Embryonic facial prominence (tissue), 1 donor: ENCODE results near the gene TCF19.
"Not testable (repeated sequence)": the region's sequence is repeated elsewhere in the genome, so short reads cannot be mapped to it uniquely, and the experiment has no call there.

Experiments
- DNase-seq: peaks from one replicate; pipeline ENCODE4 v3.0.0-alpha.2; 2016; ENCODE audit errors: extremely low spot score

TCF19 gene

GRCh38 chr6:31179896-31180295 is 21.5 kb downstream of the TCF19 start:
- DNase-seq = no peak

DNA sequence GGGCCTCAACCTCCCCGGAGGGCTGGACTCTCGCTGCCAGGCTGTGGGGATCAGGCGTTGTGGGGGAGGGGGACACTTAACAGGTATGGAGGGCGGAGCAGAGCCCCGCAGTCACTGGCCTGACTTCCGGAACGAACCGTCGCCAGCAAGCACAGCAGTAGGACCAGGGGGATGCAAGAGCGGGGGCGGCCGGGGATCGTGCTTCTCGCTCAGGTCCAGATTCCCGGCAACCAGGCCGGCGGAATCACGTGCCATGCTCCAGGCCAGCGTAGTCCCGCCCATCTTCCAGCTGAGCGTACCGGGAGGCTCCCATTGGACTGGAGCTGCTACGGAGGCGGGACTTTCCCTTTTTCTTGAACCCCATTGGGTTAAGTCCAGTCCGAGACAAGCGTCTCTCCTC is 22.1 kb downstream of the TCF19 start:
- DNase-seq = no peak

DNA sequence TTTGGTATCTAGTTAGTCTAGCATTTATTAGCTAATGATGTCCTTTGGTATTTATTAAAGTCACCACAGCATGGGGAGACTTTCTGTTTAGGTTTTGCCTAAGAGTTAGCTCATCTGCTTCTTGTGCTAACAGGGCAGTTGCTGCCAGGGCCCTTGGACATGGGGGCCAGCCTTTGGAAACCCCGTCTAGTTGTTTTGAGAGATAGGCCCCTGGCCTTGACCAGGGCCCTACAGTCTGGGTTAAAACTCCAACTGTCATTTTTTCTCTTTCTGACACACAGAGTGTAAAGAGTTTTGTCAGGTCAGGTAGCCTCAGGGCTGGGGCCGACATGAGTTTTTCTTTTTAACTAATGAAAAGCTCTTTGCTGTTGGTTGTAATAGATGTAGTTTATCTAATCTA is 24.9 kb downstream of the TCF19 start:
- not testable (repeated sequence) for DNase-seq

- DNase-seq = not testable (repeated sequence)
Observed at GRCh38 chr6:31183859-31184258, 25.5 kb downstream of the TCF19 start.

GRCh38 chr6:31185695-31186051 is 27.3 kb downstream of the TCF19 start:
- DNase-seq = not testable (repeated sequence)

DNA sequence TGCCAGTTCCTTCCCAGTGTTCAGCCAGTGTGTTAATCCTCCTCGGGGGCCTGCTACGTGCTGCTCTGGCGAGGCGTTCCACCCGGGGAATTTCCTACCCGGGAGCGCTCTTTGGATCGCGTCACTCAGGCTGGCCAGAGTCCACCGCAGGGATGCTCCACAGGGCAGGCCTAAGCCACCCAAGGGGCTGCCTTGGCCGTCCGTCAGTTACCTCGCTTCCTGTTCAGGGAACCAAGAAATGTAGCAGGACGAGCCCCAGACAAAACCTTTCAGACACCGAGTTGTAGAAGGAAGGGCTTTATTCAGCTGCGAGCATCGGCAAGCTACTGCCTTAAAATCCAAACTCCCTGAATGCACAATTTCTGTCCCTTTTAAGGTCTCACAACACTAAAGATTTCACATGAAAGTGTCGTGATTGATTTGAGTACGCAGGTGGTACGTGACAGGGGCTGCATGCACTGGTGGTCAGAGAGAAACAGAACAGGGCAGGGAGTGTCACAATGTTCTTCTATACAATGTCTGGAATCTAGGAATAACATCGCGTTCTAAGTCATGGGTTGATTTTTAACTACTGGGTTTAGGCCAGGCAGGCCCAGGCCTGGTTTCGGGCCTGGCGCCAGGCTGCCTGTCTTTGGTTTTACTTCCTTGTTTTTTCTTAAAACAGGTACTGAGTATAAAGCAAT is 27.8 kb downstream of the TCF19 start:
- DNase-seq = no peak

DNA sequence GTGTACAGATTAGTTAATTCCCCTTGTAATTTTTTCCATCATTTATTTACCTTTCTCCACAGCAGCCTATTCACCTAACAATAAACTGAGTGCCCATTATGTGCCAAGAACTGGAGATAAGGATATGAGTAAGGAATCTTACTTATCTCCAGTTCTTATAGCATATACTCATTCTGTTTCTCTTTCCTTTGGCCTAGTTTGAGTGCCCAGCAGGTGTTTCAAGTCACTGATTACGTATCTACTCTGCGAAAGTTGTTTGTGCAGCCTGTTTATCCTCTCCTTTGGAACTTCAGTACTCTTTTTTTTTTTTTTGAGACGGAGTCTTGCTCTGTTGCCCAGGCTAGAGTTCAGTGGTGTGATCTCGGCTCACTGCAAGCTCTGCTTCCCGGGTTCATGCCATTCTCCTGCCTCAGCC is 29.4 kb downstream of the TCF19 start:
- DNase-seq = no peak

DNA sequence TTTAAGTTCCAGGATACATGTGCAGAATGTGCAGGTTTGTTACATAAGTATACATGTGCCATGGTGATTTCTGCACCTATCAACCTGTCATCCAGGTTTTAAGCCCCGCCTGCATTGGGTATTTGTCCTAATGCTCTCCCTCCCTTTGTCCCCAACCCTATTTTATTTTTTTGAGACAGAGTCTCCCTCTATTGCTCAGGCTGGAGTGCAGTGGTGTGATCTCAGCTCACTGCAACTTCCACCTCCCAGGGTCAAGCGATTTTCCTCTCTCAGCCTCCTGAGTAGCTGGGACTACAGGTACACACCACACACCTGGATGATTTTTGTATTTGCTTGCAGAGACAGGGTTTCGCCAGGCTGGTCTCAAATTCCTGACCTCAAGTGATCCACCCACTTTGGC is 30.8 kb downstream of the TCF19 start:
- not testable (repeated sequence) for DNase-seq

- DNase-seq = no peak
Observed at GRCh38 chr6:31190488-31190887, 32.1 kb downstream of the TCF19 start.

DNA sequence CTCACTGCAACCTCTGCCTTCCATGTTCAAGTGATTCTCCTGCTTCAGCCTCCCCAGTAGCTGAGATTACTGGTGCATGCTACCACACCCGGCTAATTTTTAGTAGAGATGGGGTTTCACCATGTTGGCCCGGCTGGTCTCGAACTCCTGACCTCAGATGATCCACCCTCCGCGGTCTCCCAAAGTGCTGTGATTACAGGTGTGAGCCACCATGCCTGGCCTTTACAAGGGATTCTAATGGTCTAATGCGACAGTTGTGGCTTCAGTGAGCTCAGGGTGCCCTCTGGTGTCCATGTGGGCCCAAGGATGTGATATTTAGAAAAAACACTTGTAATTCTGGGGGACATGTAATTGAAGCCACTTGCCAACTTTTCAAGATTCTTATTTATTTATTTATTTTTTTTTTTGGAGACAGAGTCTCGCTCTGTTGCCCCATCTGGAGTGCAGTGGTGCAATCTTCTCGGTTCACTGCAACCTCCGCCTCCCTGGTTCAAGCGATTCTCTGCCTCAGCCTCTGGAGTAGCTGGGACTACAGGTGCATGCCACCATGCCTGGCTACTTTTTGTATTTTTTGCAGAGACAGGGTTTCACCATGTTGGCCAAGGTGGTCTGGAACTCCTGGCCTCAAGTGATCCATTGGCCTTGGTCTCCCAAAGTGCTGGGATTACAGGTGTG is 34.2 kb downstream of the TCF19 start:
- DNase-seq = not testable (repeated sequence)

DNA sequence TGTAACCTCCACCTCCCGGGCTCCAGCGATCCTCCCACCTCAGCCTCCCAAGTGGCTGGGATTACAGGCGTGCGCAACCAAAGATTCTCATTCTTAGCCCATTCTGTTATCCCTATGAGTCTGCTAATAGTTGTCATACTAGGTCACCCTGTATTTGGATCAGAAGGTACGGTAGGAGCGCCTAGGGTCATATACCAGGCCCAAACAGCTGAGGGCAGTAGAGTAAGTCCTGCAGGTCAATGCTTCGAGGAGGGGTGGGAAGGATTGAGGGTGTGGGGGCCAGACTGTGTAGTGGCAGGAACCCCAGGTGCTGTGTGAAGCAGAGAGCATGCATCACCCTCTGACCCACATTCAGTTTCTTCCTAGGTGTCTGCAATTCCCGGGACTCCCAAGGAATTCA is 34.8 kb downstream of the TCF19 start:
- DNase-seq = no peak

DNA sequence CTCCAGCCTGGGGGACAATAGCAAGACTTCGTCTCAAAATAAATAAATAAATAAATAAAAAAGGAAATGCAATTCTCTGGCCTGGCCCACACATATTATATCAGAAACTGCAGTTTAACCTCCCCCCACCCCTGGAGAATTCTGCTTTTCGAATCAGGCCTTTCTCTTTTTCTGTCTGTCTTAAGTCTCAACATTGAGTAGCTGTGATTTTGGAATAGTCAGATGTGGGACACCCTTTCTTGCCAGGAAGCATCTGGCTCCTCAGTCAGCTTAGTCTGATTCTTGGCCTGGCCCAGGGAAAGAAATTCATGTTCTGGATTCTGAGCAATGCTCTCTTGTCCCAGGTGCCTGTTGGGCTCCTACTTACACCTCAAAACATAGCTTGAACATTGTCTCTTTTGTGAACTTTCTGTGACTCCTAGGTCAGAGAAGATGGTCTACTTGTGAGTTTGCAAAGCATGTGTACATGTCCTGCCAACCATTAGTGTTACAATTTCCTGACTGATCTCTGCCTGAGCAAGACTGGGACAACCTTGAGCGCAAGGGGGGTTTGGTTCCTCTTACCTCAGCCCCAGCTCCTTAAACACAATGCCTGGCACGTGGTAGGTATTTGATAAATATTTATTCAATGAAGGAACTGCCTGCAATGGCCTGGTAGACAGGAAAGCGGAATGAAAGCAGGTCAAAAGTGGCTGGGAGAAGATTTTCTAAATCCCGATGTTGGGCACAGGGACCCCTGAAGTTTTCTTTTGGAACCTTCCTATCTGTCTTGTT is 35.9 kb downstream of the TCF19 start:
- DNase-seq = no peak

GRCh38 chr6:31195308-31195979 is 37.1 kb downstream of the TCF19 start:
- DNase-seq = not testable (repeated sequence)

- not testable (repeated sequence) for DNase-seq
Observed at GRCh38 chr6:31196251-31197022, 38.0 kb downstream of the TCF19 start.

DNA sequence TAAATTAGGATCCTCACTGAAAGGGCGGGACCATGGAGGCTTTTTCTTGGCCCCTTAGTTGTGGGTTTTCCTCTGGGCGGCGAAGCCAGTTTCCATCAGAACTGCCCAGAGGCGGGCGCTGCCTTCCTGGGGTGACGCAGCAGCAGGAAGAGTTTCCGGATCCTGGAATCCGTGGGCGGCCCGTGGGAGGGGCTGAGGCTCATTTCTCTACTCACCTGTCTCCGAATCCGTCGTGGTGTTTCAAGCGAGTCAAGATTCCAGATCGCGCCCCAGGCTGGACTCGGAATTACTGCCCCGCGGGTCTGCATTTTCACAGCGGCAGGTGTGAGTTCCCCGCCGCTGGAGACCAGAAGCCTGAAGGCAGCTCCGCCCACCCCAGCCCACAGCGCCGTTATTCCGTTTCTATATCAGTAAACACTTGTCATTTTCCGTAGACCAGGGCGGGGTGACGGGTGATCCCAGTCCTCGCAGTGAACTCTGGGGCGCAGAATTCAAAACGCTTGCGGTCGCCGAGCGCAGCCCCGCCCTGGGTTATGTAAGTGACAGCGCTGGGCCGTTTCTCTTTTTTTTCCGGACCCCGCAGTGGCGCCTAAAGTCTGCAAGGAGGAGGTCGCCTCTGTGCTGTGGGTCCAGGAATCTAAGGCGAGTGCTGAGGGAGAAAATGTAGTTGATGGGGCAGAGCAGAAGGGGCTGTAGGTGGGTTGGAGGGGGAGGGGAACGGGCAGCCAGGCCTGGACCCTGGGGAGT is 39.3 kb downstream of the TCF19 start:
- DNase-seq = peak; percentile 66

DNA sequence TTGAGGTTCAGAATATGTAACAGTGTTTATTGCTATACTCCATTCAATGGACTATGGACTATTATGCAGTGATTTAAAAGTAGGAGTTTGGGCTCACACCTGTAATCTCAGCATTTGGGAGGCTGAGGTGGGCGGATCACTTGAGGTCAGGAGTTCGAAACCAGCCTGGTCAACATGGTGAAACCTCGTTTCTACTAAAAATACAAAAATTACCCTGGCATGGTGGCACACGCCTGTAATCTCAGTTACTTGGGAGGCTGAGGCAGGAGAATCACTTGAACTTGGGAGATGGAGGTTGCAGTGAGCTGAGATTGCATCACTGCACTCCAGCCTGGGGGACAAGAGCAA is 40.7 kb downstream of the TCF19 start:
- DNase-seq = not testable (repeated sequence)

- no peak for DNase-seq
Observed at GRCh38 chr6:31202259-31203166, 44.1 kb downstream of the TCF19 start.

DNA sequence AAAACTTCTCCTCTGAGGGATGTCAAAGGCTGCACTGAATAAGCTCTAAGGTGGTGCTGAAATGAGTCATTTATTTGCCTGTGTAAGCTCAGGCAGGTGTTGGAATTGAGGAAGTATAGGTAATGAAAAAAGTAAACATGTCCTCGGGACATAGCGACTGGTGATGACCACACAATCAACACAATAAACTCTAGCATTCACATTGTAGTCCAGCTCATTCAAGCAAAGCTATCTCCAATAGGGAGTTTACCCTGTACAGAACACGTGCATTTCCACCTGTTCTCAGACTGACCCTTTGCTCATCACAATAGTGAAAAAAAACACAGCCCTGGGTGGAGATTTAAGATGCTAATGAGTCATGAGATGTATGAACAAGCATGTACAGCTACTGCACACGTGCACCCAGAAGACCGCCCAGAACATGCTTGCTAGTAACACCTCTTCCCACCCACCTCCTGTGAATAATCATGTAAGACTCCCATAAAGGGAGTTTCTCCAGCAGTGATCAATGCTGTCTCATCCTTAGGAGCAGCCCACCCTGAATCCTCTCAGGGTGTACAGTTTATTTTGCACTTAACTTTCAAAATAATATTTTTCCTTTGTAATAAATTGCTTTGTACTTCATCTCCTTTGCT is 45.1 kb downstream of the TCF19 start:
- DNase-seq = no peak

GRCh38 chr6:31204751-31205145 is 46.4 kb downstream of the TCF19 start:
- no peak for DNase-seq
